Neural progenitor cell (in vitro differentiated cells): ENCODE data around the gene NDUFAF8. TPM values are rescaled to one million over a fixed set of nuclear protein-coding genes. Genes with fewer than 3 reads are reported as not detected.

Experiments
- DNase-seq: peaks from one replicate; pipeline ENCODE4 v3.0.0-alpha.2; 2016; ENCODE audit warnings: low spot score
- H2AFZ ChIP-seq: fragments of 200-600 bp; sonication (generic); replicated peaks from 2 replicates; pipeline ENCODE4 v1.6.1; 2016; ENCODE audit warnings: antibody characterized with exemption
- H3F3A ChIP-seq: fragments of 200-600 bp; sonication (generic); 2 replicates; pipeline ENCODE4 v1.6.1; 2016; ENCODE audit warnings: antibody characterized with exemption, low read depth
- H3K27ac ChIP-seq: fragments of 200-600 bp; sonication (generic); 2 replicates; pipeline ENCODE4 v1.5.1; 2016; ENCODE audit warnings: mild to moderate bottlenecking
- H3K27me3 ChIP-seq: fragments of 200-600 bp; sonication (generic); 2 replicates; pipeline ENCODE4 v1.6.1; 2016; ENCODE audit warnings: mild to moderate bottlenecking, moderate library complexity
- H3K36me3 ChIP-seq: fragments of 200-600 bp; sonication (generic); 2 replicates; pipeline ENCODE4 v1.5.1; 2016
- H3K4me1 ChIP-seq: fragments of 200-600 bp; sonication (generic); 2 replicates; pipeline ENCODE4 v1.6.1; 2016; ENCODE audit warnings: mixed run types
- H3K4me2 ChIP-seq: fragments of 200-600 bp; sonication (generic); 2 replicates; pipeline ENCODE4 v1.6.1; 2016
- H3K4me3 ChIP-seq: fragments of 200-600 bp; sonication (generic); 2 replicates; pipeline ENCODE4 v1.5.1; 2016
- H3K79me2 ChIP-seq: fragments of 200-600 bp; sonication (generic); 2 replicates; pipeline ENCODE4 v1.6.1; 2016; ENCODE audit warnings: low read depth
- H3K9ac ChIP-seq: fragments of 200-600 bp; sonication (generic); 2 replicates; pipeline ENCODE4 v1.6.1; 2016
- H3K9me3 ChIP-seq: fragments of 200-600 bp; sonication (generic); 2 replicates; pipeline ENCODE4 v1.5.1; 2016; ENCODE audit warnings: low read depth
- H4K20me1 ChIP-seq: fragments of 200-600 bp; sonication (generic); 2 replicates; pipeline ENCODE4 v1.6.1; 2016; ENCODE audit warnings: low read depth
- H3K27ac Mint-ChIP-seq: 3 replicates; pipeline ENCODE4 v1.8.0; 2021; ENCODE audit warnings: mixed read lengths
- H3K27me3 Mint-ChIP-seq: 2 replicates; pipeline ENCODE4 v1.8.0; 2022; ENCODE audit warnings: low read depth, mild to moderate bottlenecking, inconsistent platforms, moderate library complexity, mixed read lengths; ENCODE audit not compliant: insufficient read depth
- H3K36me3 Mint-ChIP-seq: 3 replicates; pipeline ENCODE4 v1.8.0; 2021; ENCODE audit warnings: mixed read lengths
- H3K4me1 Mint-ChIP-seq: 3 replicates; pipeline ENCODE4 v1.8.0; 2021; ENCODE audit warnings: mixed read lengths
- H3K4me3 Mint-ChIP-seq: 3 replicates; pipeline ENCODE4 v1.8.0; 2021; ENCODE audit warnings: mild to moderate bottlenecking, moderate library complexity, mixed read lengths
- H3K9me3 Mint-ChIP-seq: 3 replicates; pipeline ENCODE4 v1.8.0; 2020; ENCODE audit warnings: mixed read lengths
- CTCF ChIP-seq: fragments of 200-600 bp; sonication (generic); IDR thresholded peaks from 2 replicates; pipeline ENCODE4 v1.5.1; 2017; ENCODE audit warnings: antibody characterized with exemption, mild to moderate bottlenecking
- EZH2 ChIP-seq: fragments of 200-600 bp; sonication (generic); IDR thresholded peaks from 2 replicates; pipeline ENCODE4 v1.6.1; 2017; ENCODE audit warnings: antibody characterized with exemption, mild to moderate bottlenecking, moderate library complexity
- EZH2phosphoT487 ChIP-seq: fragments of 200-600 bp; sonication (generic); IDR thresholded peaks from 2 replicates; pipeline ENCODE4 v1.6.1; 2017; ENCODE audit warnings: antibody characterized with exemption
- total RNA-seq: library from RNA; depleted of rRNA; stranded (reverse); fragments of >200 nt; gene quantifications from 2 replicates; pipeline ENCODE4 v1.2.3, GENCODE V29; 2015; ENCODE audit warnings: low replicate concordance

Gene NDUFAF8
- total RNA-seq, 1 donor from 2014 or later = 34.7 TPM

GRCh38 chr17:81221842-81222619 is 17.1 kb upstream of the NDUFAF8 start:
- no peak overlapping the region for H3K27ac Mint-ChIP-seq
- Histone ChIP-seq H3K4me2 (peak overlapping the region; percentile 90), H3K27ac (no peak overlapping the region), H3K27me3 (peaks cover 12% of the 10 kb centered on the region), H3F3A (peaks cover 14% of the 10 kb centered on the region), H2AFZ (no peak overlapping the region), H4K20me1 (peaks cover 30% of the 10 kb centered on the region), H3K9me3 (no peaks in the 10 kb centered on the region), H3K9ac (peak overlapping the region; percentile 72), H3K4me3 (peak overlapping the region; percentile 88), H3K4me1 (peaks cover 17% of the 10 kb centered on the region), H3K36me3 (no peaks in the 10 kb centered on the region), H3K79me2 (peaks cover 27% of the 10 kb centered on the region)
- peaks cover 6% of the 10 kb centered on the region for H3K36me3 Mint-ChIP-seq
- peak; percentile 52 for DNase-seq
- H3K9me3 Mint-ChIP-seq = peaks cover 11% of the 10 kb centered on the region
- TF ChIP-seq CTCF = no peak
- TF ChIP-seq EZH2phosphoT487 = no peak
- no peak for TF ChIP-seq EZH2
- peaks cover 8% of the 10 kb centered on the region for H3K27me3 Mint-ChIP-seq
- H3K4me1 Mint-ChIP-seq = peaks cover 16% of the 10 kb centered on the region
- peak overlapping the region; percentile 87 for H3K4me3 Mint-ChIP-seq

- Histone ChIP-seq H3K79me2 (peaks cover 27% of the 10 kb centered on the region), H4K20me1 (peaks cover 30% of the 10 kb centered on the region), H3K4me3 (peak overlapping the region; percentile 88), H3K36me3 (no peaks in the 10 kb centered on the region), H3K9me3 (no peaks in the 10 kb centered on the region), H3K27me3 (peaks cover 12% of the 10 kb centered on the region), H2AFZ (no peak overlapping the region), H3K4me1 (peaks cover 17% of the 10 kb centered on the region), H3F3A (peaks cover 14% of the 10 kb centered on the region), H3K9ac (peak overlapping the region; percentile 72), H3K4me2 (peak overlapping the region; percentile 90), H3K27ac (no peak overlapping the region)
- Mint-ChIP-seq H3K4me3 (peak overlapping the region; percentile 87), H3K27ac (no peak overlapping the region), H3K27me3 (peaks cover 8% of the 10 kb centered on the region), H3K9me3 (peaks cover 11% of the 10 kb centered on the region), H3K4me1 (peaks cover 16% of the 10 kb centered on the region), H3K36me3 (peaks cover 2% of the 10 kb centered on the region)
- no peak for TF ChIP-seq CTCF
- TF ChIP-seq EZH2 = no peak
- no peak for TF ChIP-seq EZH2phosphoT487
- DNase-seq = no peak
Observed at GRCh38 chr17:81222620-81222905, 16.6 kb upstream of the NDUFAF8 start.

GRCh38 chr17:81222906-81223761 is 16.0 kb upstream of the NDUFAF8 start, which contains the start of gene CEP131:
CEP131 (minus strand) TSS chr17:81222965; CDS start chr17:81220056, 2,909 bp downstream.
- Histone ChIP-seq H3K4me2 (peak within 1 kb of the TSS; percentile 90), H3K9me3 (no peaks in the 10 kb centered on the region), H3K9ac (peak within 1 kb of the TSS; percentile 72), H3K27ac (no peak within 1 kb of the TSS), H3K4me1 (peaks cover 17% of the 10 kb centered on the region), H2AFZ (peak within 1 kb of the TSS; percentile 71), H3K79me2 (peaks cover 27% of the 10 kb centered on the region), H4K20me1 (peaks cover 30% of the 10 kb centered on the region), H3K27me3 (peaks cover 12% of the 10 kb centered on the region), H3K36me3 (no peaks in the 10 kb centered on the region), H3F3A (peaks cover 14% of the 10 kb centered on the region), H3K4me3 (peak within 1 kb of the TSS; percentile 88)
- H3K27me3 Mint-ChIP-seq = peaks cover 8% of the 10 kb centered on the region
- H3K4me1 Mint-ChIP-seq = peaks cover 16% of the 10 kb centered on the region
- H3K4me3 Mint-ChIP-seq = peak within 1 kb of the TSS; percentile 87
- H3K27ac Mint-ChIP-seq = peak within 1 kb of the TSS; percentile 9
- TF ChIP-seq CTCF (no peak), EZH2 (peak; percentile 15), EZH2phosphoT487 (no peak)
- DNase-seq = peak; percentile 99
- no peaks in the 10 kb centered on the region for H3K36me3 Mint-ChIP-seq
- peaks cover 11% of the 10 kb centered on the region for H3K9me3 Mint-ChIP-seq
